Vagina (tissue), 2 donors: Measurements from ENCODE around the gene STK39.

Experiments
- POLR2AphosphoS5 ChIP-seq, 2 donors: sonication (generic); formaldehyde crosslinking; IDR thresholded peaks; one replicate each; pipeline ENCODE4 v1.9.0; 2017; ENCODE audit warnings: antibody characterized with exemption in 2 of 2, mild to moderate bottlenecking in 2 of 2, low read depth in 1 of 2; ENCODE audit not compliant: insufficient read depth in 1 of 2
- TF ChIP-seq, protein P1 (sequence below), 3 experiments: fragments of 450-650 bp in 2 of 3; fragments of 200-600 bp in 1 of 3; sonication (generic) in 1 of 3; IDR thresholded peaks; one replicate each; pipeline ENCODE4 v1.5.1; 2017 to 2019; ENCODE audit warnings: antibody characterized with exemption in 3 of 3, mild to moderate bottlenecking in 2 of 3, moderate library complexity in 2 of 3

DNA sequence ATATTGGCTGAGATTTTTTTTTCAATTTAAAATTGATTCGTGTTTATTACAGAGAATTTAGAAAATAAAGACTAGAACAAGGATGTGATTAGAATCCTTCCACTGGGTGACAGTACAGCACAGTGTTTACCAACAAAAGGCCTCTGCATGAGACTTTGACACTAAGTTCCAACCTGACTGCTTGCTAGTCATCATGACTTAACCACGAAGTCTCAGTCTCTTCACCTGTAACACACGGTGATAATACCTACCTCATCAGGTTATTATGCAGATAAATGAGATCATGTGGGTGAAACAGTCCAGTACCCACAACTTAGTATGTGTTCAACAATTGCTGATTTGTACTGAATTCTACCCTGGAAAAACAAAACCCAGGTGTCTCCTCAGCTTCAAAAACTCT lies 151.2 kb downstream of the STK39 start:
- TF ChIP-seq, protein P1, sequence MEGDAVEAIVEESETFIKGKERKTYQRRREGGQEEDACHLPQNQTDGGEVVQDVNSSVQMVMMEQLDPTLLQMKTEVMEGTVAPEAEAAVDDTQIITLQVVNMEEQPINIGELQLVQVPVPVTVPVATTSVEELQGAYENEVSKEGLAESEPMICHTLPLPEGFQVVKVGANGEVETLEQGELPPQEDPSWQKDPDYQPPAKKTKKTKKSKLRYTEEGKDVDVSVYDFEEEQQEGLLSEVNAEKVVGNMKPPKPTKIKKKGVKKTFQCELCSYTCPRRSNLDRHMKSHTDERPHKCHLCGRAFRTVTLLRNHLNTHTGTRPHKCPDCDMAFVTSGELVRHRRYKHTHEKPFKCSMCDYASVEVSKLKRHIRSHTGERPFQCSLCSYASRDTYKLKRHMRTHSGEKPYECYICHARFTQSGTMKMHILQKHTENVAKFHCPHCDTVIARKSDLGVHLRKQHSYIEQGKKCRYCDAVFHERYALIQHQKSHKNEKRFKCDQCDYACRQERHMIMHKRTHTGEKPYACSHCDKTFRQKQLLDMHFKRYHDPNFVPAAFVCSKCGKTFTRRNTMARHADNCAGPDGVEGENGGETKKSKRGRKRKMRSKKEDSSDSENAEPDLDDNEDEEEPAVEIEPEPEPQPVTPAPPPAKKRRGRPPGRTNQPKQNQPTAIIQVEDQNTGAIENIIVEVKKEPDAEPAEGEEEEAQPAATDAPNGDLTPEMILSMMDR (IDR thresholded peaks at IDR 0.05): no peak
- no peak for TF ChIP-seq POLR2AphosphoS5 (IDR thresholded peaks at IDR 0.05; ENCODE audit: insufficient read depth in 1 of 2, low read depth in 1 of 2)
